Measurements from ENCODE around the gene CCER1.

- TF ChIP-seq POLR2A (IDR thresholded peaks at IDR 0.05) (no peak), CTCF (IDR thresholded peaks at IDR 0.05) (no peak)
Measured at GRCh38 chr12:90917431-90917830, 37.5 kb downstream of the CCER1 start.

Data from adrenal gland (tissue), 5 donors.